HCT116 (cell line): ENCODE measurements around the gene GNA12. TPM values are rescaled to one million over a fixed set of nuclear protein-coding genes. Genes with fewer than 3 reads are reported as not detected.

ENCODE experiments used
- ATAC-seq: fragments of 200-7000 bp; cut with Tn5 transposase; 2 replicates; pipeline ENCODE4 v1.9.1; 2020; ENCODE audit warnings: mild to moderate bottlenecking, moderate library complexity
- BruUV-seq: library from RNA; stranded (reverse); fragments of 400-500 nt; replicated peaks from 2 replicates; lab custom pipeline; 2021; lab: Mats Ljungman, UMichigan
- CTCF ChIA-PET: fragments of 300-600 bp; sonication (Branson Sonifier 250); formaldehyde crosslinking; loops from one replicate; lab custom pipeline; 2021; ENCODE audit warnings: antibody characterized with exemption; lab: Charles Lee
- POLR2A ChIA-PET: fragments of 300-600, 350-600 bp; sonication (Branson Sonifier 250); formaldehyde crosslinking; loops from one replicate; lab custom pipeline; 2021; ENCODE audit warnings: antibody characterized with exemption; lab: Charles Lee
- RAD21 ChIA-PET, 2 experiments: fragments of 300-600 bp; sonication (Branson Sonifier 250); formaldehyde crosslinking; loops; one replicate each; lab custom pipeline; 2023; ENCODE audit warnings: low total read pairs in 2 of 2; ENCODE audit not compliant: uncharacterized antibody in 2 of 2, unreplicated experiment in 2 of 2, low non-redundant PET in 1 of 2; lab: Charles Lee
- DNase-seq: peaks from one replicate; pipeline ENCODE4 v3.0.0-alpha.2; 2010; ENCODE audit warnings: low read depth, low spot score
- H2AFZ ChIP-seq: fragments of 200-600 bp; shearing (Covaris generic), sonication (generic); 2 replicates; pipeline ENCODE4 v1.6.1; 2017; ENCODE audit warnings: low read depth, mixed run types, mixed read lengths, antibody characterized with exemption, low read length; ENCODE audit not compliant: poor library complexity, severe bottlenecking
- H3K27ac ChIP-seq: 2 replicates; pipeline ENCODE4 v1.5.1; 2012; ENCODE audit warnings: low read depth, low read length
- H3K27me3 ChIP-seq: fragments of 200-600 bp; sonication (generic); 2 replicates; pipeline ENCODE4 v1.6.1; 2016; ENCODE audit warnings: mixed run types, low read length, mixed read lengths; ENCODE audit not compliant: insufficient read depth
- H3K36me3 ChIP-seq, 2 experiments: fragments of 200-500 bp in 1 of 2; fragments of 200-600 bp in 1 of 2; sonication (Bioruptor generic) in 1 of 2; sonication (generic) in 1 of 2; 2 replicates each; pipeline versions ENCODE4 v1.5.1 to v1.6.1; 2014 to 2016; ENCODE audit warnings: low read length in 2 of 2, inconsistent platforms in 1 of 2, mixed read lengths in 1 of 2, mixed run types in 1 of 2; ENCODE audit not compliant: insufficient read depth in 2 of 2, control insufficient read depth in 1 of 2
- H3K4me1 ChIP-seq, 2 experiments: fragments of 200-600 bp in 1 of 2; sonication (generic) in 1 of 2; 2 replicates each; pipeline versions ENCODE4 v1.5.1 to v1.6.1; 2012 to 2017; ENCODE audit warnings: low read length in 2 of 2, inconsistent platforms in 1 of 2, mild to moderate bottlenecking in 1 of 2, mixed read lengths in 1 of 2, mixed run types in 1 of 2, moderate library complexity in 1 of 2; ENCODE audit not compliant: insufficient read depth in 2 of 2, control insufficient read depth in 1 of 2
- H3K4me2 ChIP-seq: fragments of 200-600 bp; sonication (generic); 2 replicates; pipeline ENCODE4 v1.6.1; 2017; ENCODE audit warnings: mixed run types, low read length, mixed read lengths
- H3K4me3 ChIP-seq, 2 experiments: fragments of 200-600 bp in 1 of 2; sonication (generic) in 1 of 2; replicated peaks in 1 of 2; 2 replicates each; pipeline ENCODE4 v1.5.1; 2011 to 2016; ENCODE audit warnings: low read length in 2 of 2, control low read depth in 1 of 2, low read depth in 1 of 2, mild to moderate bottlenecking in 1 of 2, mixed read lengths in 1 of 2, mixed run types in 1 of 2
- H3K79me2 ChIP-seq: fragments of 200-600 bp; sonication (generic); 2 replicates; pipeline ENCODE4 v1.6.1; 2017; ENCODE audit warnings: mild to moderate bottlenecking, mixed run types, low read length, moderate library complexity, mixed read lengths; ENCODE audit not compliant: insufficient read depth
- H3K9ac ChIP-seq: fragments of 200-600 bp; sonication (generic); 2 replicates; pipeline ENCODE4 v1.6.1; 2016; ENCODE audit warnings: low read length, mixed read lengths
- H3K9me2 ChIP-seq: fragments of 200-600 bp; sonication (generic), shearing (Covaris generic); 2 replicates; pipeline ENCODE4 v1.6.1; 2017; ENCODE audit warnings: mixed run types, mild to moderate bottlenecking, moderate library complexity; ENCODE audit not compliant: insufficient read depth
- H3K9me3 ChIP-seq, 2 experiments: fragments of 200-500 bp in 1 of 2; fragments of 200-600 bp in 1 of 2; sonication (Bioruptor generic) in 1 of 2; sonication (generic) in 1 of 2; 2 replicates each; pipeline ENCODE4 v1.6.1; 2014 to 2017; ENCODE audit warnings: low read length in 2 of 2, mixed read lengths in 2 of 2, inconsistent platforms in 1 of 2, low read depth in 1 of 2, mild to moderate bottlenecking in 1 of 2, mixed run types in 1 of 2, moderate library complexity in 1 of 2; ENCODE audit not compliant: control insufficient read depth in 1 of 2, insufficient read depth in 1 of 2
- H4K20me1 ChIP-seq: fragments of 200-600 bp; sonication (generic), shearing (Covaris generic); 2 replicates; pipeline ENCODE4 v1.6.1; 2017; ENCODE audit warnings: mixed run types, mild to moderate bottlenecking, moderate library complexity; ENCODE audit not compliant: insufficient read depth
- CBX3 ChIP-seq: IDR thresholded peaks from 2 replicates; pipeline ENCODE4 v1.6.1; 2012; ENCODE audit warnings: low read depth
- EZH2phosphoT487 ChIP-seq: fragments of 200-600 bp; IDR thresholded peaks from 2 replicates; pipeline ENCODE4 v1.6.1; 2018; ENCODE audit warnings: antibody characterized with exemption, borderline replicate concordance
- MAX ChIP-seq: IDR thresholded peaks from 2 replicates; pipeline ENCODE4 v1.6.1; 2012
- POLR2AphosphoS5 ChIP-seq: IDR thresholded peaks from 2 replicates; pipeline ENCODE4 v1.6.1; 2011; ENCODE audit warnings: mild to moderate bottlenecking, low read depth, low read length, moderate library complexity
- SRF ChIP-seq: IDR thresholded peaks from 2 replicates; pipeline ENCODE4 v1.6.1; 2012; ENCODE audit warnings: low read depth
- TCF7L2 ChIP-seq: IDR thresholded peaks from 2 replicates; pipeline ENCODE4 v1.7.0; 2011; ENCODE audit warnings: borderline replicate concordance, inconsistent platforms; ENCODE audit not compliant: insufficient read depth, insufficient read length; ENCODE audit errors: extremely low read depth
- YY1 ChIP-seq: IDR thresholded peaks from 2 replicates; pipeline ENCODE4 v1.6.1; 2011; ENCODE audit warnings: low read length, low read depth, moderate library complexity, mild to moderate bottlenecking; ENCODE audit not compliant: insufficient replicate concordance; ENCODE audit errors: extremely low read depth
- ZFX ChIP-seq: fragments of 450-650 bp; IDR thresholded peaks from 2 replicates; pipeline ENCODE4 v1.6.1; 2017
- intact Hi-C: fragments of 100-400 bp; cut with micrococcal nuclease; formaldehyde crosslinking; loops from 2 replicates; pipeline ENCODE4 v1.10.0; 2022
- total RNA-seq: library from RNA; stranded (reverse); gene quantifications from one replicate; pipeline ENCODE4 v1.2.1, GENCODE V29; 2021; ENCODE audit not compliant: unreplicated experiment
- TF ChIP-seq, protein P1 (sequence below): IDR thresholded peaks from 2 replicates; pipeline ENCODE4 v1.6.1; 2012
- TF ChIP-seq, protein P2 (sequence below): IDR thresholded peaks from 2 replicates; pipeline ENCODE4 v1.6.1; 2012; ENCODE audit warnings: low read depth

The GNA12 gene
- total RNA-seq, 1 experiment from 2014 or later = 32.6 TPM

DNA sequence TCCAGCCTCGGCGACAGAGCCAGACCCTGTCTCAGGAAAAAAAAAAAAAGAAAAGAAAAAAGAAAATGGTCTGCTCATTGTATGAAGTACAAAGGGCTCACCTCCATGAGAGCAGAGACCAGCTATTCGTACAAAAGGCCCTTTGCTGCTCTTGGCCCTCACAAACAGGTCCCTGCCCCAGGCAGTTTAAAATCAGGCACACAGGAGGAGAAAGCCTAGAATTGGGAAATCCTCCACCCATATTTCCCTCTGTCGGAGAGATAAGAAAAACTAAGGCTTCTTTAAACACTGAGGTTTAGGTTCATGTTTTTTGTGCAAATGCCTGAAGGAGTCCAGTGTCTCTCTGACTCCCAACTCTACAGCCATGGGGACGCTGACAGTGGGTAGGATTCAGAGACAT, 15.1 kb downstream of the GNA12 start:
- BruUV-seq = no TSS peak
- DNase-seq (no peak), ATAC-seq (no peak)
- Histone ChIP-seq H2AFZ (no peak overlapping the region), H3K9me2 (no peaks in the 10 kb centered on the region), H3K4me2 (no peak overlapping the region), H3K36me3 (no peaks in the 10 kb centered on the region), H4K20me1 (no peaks in the 10 kb centered on the region), H3K9me3 (no peaks in the 10 kb centered on the region), H3K79me2 (peaks cover 62% of the 10 kb centered on the region), H3K27ac (no peak overlapping the region), H3K27me3 (no peaks in the 10 kb centered on the region), H3K4me3 (no peak overlapping the region), H3K4me1 (no peaks in the 10 kb centered on the region), H3K9ac (no peak overlapping the region)
- intact Hi-C loops = no loop called here
- POLR2A ChIA-PET = no interaction called here
- RAD21 ChIA-PET = no interaction called here
- CTCF ChIA-PET = no interaction called here
- TF ChIP-seq SRF (no peak), ZFX (no peak), POLR2AphosphoS5 (no peak), EZH2phosphoT487 (no peak), CBX3 (no peak), YY1 (no peak), MAX (no peak), TCF7L2 (no peak)
- TF ChIP-seq, protein P1, sequence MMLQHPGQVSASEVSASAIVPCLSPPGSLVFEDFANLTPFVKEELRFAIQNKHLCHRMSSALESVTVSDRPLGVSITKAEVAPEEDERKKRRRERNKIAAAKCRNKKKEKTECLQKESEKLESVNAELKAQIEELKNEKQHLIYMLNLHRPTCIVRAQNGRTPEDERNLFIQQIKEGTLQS = no peak
- TF ChIP-seq, protein P2, sequence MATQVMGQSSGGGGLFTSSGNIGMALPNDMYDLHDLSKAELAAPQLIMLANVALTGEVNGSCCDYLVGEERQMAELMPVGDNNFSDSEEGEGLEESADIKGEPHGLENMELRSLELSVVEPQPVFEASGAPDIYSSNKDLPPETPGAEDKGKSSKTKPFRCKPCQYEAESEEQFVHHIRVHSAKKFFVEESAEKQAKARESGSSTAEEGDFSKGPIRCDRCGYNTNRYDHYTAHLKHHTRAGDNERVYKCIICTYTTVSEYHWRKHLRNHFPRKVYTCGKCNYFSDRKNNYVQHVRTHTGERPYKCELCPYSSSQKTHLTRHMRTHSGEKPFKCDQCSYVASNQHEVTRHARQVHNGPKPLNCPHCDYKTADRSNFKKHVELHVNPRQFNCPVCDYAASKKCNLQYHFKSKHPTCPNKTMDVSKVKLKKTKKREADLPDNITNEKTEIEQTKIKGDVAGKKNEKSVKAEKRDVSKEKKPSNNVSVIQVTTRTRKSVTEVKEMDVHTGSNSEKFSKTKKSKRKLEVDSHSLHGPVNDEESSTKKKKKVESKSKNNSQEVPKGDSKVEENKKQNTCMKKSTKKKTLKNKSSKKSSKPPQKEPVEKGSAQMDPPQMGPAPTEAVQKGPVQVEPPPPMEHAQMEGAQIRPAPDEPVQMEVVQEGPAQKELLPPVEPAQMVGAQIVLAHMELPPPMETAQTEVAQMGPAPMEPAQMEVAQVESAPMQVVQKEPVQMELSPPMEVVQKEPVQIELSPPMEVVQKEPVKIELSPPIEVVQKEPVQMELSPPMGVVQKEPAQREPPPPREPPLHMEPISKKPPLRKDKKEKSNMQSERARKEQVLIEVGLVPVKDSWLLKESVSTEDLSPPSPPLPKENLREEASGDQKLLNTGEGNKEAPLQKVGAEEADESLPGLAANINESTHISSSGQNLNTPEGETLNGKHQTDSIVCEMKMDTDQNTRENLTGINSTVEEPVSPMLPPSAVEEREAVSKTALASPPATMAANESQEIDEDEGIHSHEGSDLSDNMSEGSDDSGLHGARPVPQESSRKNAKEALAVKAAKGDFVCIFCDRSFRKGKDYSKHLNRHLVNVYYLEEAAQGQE = no peak
